Central memory CD8-positive, alpha-beta T cell (primary cell): ENCODE results near the gene P2RX7.
"Not testable (repeated sequence)": the region's sequence is repeated elsewhere in the genome, so short reads cannot be mapped to it uniquely, and the experiment has no call there.

Experiments used
- ATAC-seq: fragments of 150-1000 bp; cut with Tn5 transposase; replicated peaks from 2 replicates; pipeline ENCODE4 v1.10.0; 2022; ENCODE audit warnings: mild to moderate bottlenecking, moderate FRiP score, moderate number of reproducible peaks; ENCODE audit not compliant: poor library complexity, severe bottlenecking; ENCODE audit errors: extremely low read depth
- DNase-seq, 2 donors: peaks; one replicate each; pipeline ENCODE4 v3.0.0; 2021; ENCODE audit warnings: low spot score in 2 of 2
- H3K27ac Mint-ChIP-seq: one replicate; pipeline ENCODE4 v1.8.0; 2022; ENCODE audit warnings: low read depth, mild to moderate bottlenecking, moderate library complexity, mixed read lengths
- H3K27me3 Mint-ChIP-seq: one replicate; pipeline ENCODE4 v1.8.0; 2022; ENCODE audit warnings: mixed read lengths
- H3K36me3 Mint-ChIP-seq: one replicate; pipeline ENCODE4 v1.8.0; 2022; ENCODE audit warnings: mild to moderate bottlenecking, moderate library complexity, mixed read lengths; ENCODE audit not compliant: insufficient read depth
- H3K4me1 Mint-ChIP-seq: one replicate; pipeline ENCODE4 v1.8.0; 2022; ENCODE audit warnings: mixed read lengths
- H3K4me3 Mint-ChIP-seq: one replicate; pipeline ENCODE4 v1.8.0; 2022; ENCODE audit warnings: mild to moderate bottlenecking, moderate library complexity, mixed read lengths
- H3K9me3 Mint-ChIP-seq: one replicate; pipeline ENCODE4 v1.8.0; 2022; ENCODE audit warnings: mixed read lengths

Gene P2RX7

GRCh38 chr12:121226399-121226798 is 93.7 kb downstream of the P2RX7 start:
- no peak for DNase-seq
- Mint-ChIP-seq H3K27ac (no peak overlapping the region), H3K4me3 (no peak overlapping the region)

DNA sequence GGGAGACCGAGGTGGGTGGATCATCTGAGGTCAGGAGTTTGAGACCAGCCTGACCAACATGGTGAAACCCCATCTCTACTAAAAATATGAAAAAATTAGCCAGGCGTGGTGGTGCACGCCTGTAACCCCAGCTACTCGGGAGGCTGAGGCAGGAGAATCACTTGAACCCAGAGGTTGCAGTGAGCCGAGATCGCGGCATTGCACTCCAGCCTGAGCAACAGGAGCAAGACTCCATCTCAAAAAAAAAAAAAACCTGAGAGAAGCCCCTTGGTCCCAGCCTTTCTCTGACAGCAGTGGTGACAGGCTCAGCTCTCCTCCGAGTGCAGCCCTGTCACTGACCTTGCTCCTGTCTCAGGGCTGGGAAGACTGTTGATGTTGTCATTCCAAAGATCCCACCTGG is 94.2 kb downstream of the P2RX7 start:
- H3K4me1 Mint-ChIP-seq = peaks cover 25% of the 10 kb centered on the region

More at GRCh38 chr12:121226399-121226798, 93.7 kb downstream of the P2RX7 start:
- no peaks in the 10 kb centered on the region for H3K9me3 Mint-ChIP-seq
- H3K4me1 Mint-ChIP-seq = peaks cover 29% of the 10 kb centered on the region
- peaks cover 8% of the 10 kb centered on the region for H3K36me3 Mint-ChIP-seq
- no peak for ATAC-seq
- H3K27me3 Mint-ChIP-seq = no peaks in the 10 kb centered on the region

GRCh38 chr12:121227294-121227693 is 94.6 kb downstream of the P2RX7 start:
- Mint-ChIP-seq H3K27me3 (no peaks in the 10 kb centered on the region), H3K36me3 (peaks cover 9% of the 10 kb centered on the region), H3K27ac (peak overlapping the region; percentile 29), H3K4me3 (no peak overlapping the region), H3K9me3 (no peaks in the 10 kb centered on the region), H3K4me1 (peaks cover 22% of the 10 kb centered on the region)
- DNase-seq (no peak), ATAC-seq (no peak)

More for the DNA sequence above, 94.2 kb downstream of the P2RX7 start:
- not testable (repeated sequence) for DNase-seq, H3K9me3 Mint-ChIP-seq, H3K27me3 Mint-ChIP-seq, H3K27ac Mint-ChIP-seq, H3K36me3 Mint-ChIP-seq, H3K4me3 Mint-ChIP-seq, ATAC-seq

DNA sequence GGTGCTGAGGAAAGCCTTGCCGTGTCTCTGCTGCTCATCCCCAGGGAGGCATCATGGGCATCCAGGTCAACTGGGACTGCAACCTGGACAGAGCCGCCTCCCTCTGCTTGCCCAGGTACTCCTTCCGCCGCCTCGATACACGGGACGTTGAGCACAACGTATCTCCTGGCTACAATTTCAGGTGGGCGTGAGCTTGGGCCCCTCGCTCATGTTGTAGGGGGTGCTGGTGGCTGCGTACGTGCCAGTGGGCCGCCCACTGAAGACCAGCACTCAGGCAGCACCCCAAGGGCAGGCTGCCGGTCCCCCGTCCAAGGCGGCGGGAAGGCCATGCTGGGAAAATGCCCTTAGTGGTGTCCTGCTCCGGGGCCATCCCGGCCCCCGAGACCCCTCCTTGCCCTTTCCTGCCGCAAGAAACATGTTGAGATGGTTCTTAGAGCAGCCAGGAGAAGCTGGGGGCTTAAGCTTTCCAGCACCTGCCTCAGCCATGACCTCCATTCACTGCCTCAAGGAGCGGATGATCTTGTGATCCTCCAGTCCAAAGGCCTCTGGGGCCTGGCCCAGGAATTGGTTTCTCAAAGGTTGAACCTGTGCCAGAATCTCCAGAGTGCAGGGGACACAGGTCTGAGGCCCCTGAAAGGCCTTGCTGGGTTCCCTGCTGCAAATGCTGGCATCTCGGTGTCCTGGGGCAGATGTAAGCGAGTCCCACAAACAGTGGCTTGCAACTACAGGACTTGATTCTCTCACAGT is 96.4 kb downstream of the P2RX7 start:
- Mint-ChIP-seq H3K4me1 (peaks cover 8% of the 10 kb centered on the region), H3K9me3 (no peaks in the 10 kb centered on the region), H3K4me3 (no peak overlapping the region), H3K27me3 (no peaks in the 10 kb centered on the region), H3K36me3 (peaks cover 10% of the 10 kb centered on the region), H3K27ac (no peak overlapping the region)
- no peak for ATAC-seq
- no peak for DNase-seq

DNA sequence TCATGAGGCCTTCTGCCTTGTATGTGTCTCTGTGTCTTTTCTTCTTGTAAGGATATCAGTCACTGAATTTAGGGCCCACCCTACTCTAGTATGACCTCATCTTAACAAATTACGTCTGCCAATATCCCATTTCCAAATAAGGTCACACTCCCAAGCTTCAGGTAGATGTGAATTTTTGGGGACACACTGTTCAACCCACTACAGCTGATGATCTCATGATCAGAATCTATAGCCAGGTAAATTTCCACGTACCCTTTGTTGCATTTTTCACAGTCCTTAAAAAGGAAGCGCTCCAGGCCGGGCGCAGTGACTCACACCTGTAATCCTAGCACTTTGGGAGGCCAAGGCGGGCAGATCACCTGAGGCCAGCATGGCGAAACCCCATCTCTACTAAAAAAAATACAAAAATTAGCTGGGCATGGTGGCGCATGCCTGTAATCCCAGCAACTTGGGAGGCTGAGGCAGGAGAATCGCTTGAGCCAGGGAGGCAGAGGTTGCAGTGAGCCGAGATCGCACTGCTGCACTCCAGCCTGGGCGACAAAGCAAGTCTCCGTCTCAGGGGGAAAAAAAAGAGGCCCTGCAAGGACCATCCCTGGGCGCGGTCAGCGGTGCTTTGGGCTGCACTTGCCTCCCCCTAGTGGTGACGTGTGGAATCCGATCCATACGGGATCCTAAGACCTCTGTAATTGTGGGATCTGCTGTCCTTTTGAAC is 97.3 kb downstream of the P2RX7 start:
- not testable (repeated sequence) for H3K27me3 Mint-ChIP-seq, DNase-seq, H3K4me1 Mint-ChIP-seq, H3K4me3 Mint-ChIP-seq, H3K27ac Mint-ChIP-seq, ATAC-seq, H3K9me3 Mint-ChIP-seq
- H3K36me3 Mint-ChIP-seq = peaks cover 10% of the 10 kb centered on the region

DNA sequence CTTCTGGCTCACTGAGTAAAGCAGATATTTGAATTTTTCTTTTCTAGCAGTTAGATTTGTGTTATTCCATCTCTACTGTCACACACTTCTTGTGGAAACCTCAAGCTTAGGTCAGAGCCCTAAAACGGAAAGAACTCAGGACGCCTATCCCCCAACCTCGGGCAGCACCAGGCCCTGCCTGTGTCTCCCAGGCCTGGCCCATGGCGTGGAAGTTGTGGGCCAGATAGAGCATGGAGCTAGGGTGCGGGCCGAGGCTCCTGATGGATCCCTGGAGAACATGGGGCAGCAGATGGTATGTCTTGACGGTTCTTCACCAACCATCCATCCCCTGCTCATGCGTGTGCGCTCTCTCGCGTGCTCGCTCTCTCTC is 97.8 kb downstream of the P2RX7 start:
- no peaks in the 10 kb centered on the region for H3K27me3 Mint-ChIP-seq
- no peak overlapping the region for H3K4me3 Mint-ChIP-seq
- ATAC-seq (no peak), DNase-seq (no peak)
- no peak overlapping the region for H3K27ac Mint-ChIP-seq
- H3K9me3 Mint-ChIP-seq = no peaks in the 10 kb centered on the region
- no peaks in the 10 kb centered on the region for H3K4me1 Mint-ChIP-seq
- peaks cover 11% of the 10 kb centered on the region for H3K36me3 Mint-ChIP-seq

GRCh38 chr12:121232163-121232562 is 99.5 kb downstream of the P2RX7 start:
- no peak overlapping the region for H3K27ac Mint-ChIP-seq
- H3K4me3 Mint-ChIP-seq = no peak overlapping the region
- ATAC-seq = no peak
- DNase-seq = no peak
- no peaks in the 10 kb centered on the region for H3K4me1 Mint-ChIP-seq
- no peaks in the 10 kb centered on the region for H3K27me3 Mint-ChIP-seq
- no peaks in the 10 kb centered on the region for H3K9me3 Mint-ChIP-seq
- peaks cover 16% of the 10 kb centered on the region for H3K36me3 Mint-ChIP-seq

- H3K27me3 Mint-ChIP-seq = no peaks in the 10 kb centered on the region
- H3K9me3 Mint-ChIP-seq = no peaks in the 10 kb centered on the region
- H3K27ac Mint-ChIP-seq = no peak overlapping the region
- H3K36me3 Mint-ChIP-seq = peaks cover 15% of the 10 kb centered on the region
- DNase-seq = no peak
- H3K4me3 Mint-ChIP-seq = no peak overlapping the region
- no peaks in the 10 kb centered on the region for H3K4me1 Mint-ChIP-seq
- ATAC-seq = no peak
Observed at GRCh38 chr12:121232977-121233627, 100.4 kb downstream of the P2RX7 start.

DNA sequence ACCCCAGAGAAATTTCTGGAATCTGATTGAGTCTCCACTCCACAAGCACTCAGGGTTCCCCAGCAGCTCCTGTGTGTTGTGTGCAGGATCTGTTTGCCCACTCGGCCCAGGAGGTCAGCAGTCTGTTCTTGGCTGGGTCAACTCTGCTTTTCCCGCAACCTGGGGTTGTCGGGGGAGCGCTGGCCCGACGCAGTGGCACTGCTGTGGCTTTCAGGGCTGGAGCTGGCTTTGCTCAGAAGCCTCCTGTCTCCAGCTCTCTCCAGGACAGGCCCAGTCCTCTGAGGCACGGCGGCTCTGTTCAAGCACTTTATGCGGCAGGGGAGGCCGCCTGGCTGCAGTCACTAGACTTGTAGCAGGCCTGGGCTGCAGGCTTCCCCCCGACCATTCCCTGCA is 100.9 kb downstream of the P2RX7 start:
- DNase-seq (no peak), ATAC-seq (no peak)
- no peak overlapping the region for H3K4me3 Mint-ChIP-seq
- H3K4me1 Mint-ChIP-seq = no peaks in the 10 kb centered on the region
- no peaks in the 10 kb centered on the region for H3K9me3 Mint-ChIP-seq
- H3K27me3 Mint-ChIP-seq = no peaks in the 10 kb centered on the region
- peaks cover 12% of the 10 kb centered on the region for H3K36me3 Mint-ChIP-seq
- no peak overlapping the region for H3K27ac Mint-ChIP-seq

DNA sequence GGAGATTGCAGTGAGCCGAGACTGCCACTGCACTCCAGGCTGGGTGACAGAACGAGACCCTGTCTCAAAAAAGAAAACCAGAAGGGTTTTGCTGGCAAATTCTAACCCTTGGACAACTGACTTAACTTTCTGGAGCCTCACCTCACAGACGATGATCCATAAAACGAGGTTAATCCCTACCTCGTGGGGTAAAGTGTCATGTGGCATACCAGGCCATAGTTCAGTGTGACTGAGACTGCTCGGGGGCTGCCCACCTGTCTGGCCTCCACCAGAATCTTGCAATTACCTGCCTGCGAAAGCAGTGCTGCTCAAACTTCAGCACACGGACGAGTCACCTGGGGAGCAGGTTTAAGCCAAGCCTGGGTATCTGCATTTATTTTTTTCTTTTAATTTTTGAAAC is 104.1 kb downstream of the P2RX7 start:
- no peak overlapping the region for H3K4me3 Mint-ChIP-seq
- peaks cover 22% of the 10 kb centered on the region for H3K36me3 Mint-ChIP-seq
- no peaks in the 10 kb centered on the region for H3K9me3 Mint-ChIP-seq
- ATAC-seq (no peak), DNase-seq (no peak)
- no peak overlapping the region for H3K27ac Mint-ChIP-seq
- peaks cover 21% of the 10 kb centered on the region for H3K4me1 Mint-ChIP-seq
- H3K27me3 Mint-ChIP-seq = no peaks in the 10 kb centered on the region

DNA sequence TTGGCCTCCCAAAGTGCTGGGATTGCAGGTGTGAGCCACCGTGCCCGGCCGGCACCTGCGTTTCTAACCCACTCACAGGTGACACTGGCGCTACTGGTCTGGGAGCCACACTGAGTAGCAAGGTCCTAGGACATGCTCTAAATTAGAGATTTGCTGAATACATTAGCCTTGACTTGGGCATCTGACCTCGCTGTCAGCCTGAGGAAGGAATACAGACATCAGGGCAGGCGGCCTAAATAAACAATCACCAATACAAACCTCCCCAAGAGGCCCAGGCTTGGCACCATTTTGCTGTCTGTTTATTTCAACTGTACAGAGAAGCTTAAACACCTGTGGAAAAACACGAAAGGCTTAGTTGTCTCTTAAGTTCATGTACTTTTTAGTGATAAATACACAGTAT is 104.7 kb downstream of the P2RX7 start:
- Mint-ChIP-seq H3K27me3 (no peaks in the 10 kb centered on the region), H3K36me3 (peaks cover 19% of the 10 kb centered on the region), H3K9me3 (no peaks in the 10 kb centered on the region), H3K27ac (no peak overlapping the region), H3K4me1 (peaks cover 21% of the 10 kb centered on the region), H3K4me3 (no peak overlapping the region)
- ATAC-seq (no peak), DNase-seq (no peak)
